Measurements from ENCODE around the gene SHC2. TPM values are rescaled to one million over a fixed set of nuclear protein-coding genes. Genes with fewer than 3 reads are reported as not detected.

Gene SHC2
- total RNA-seq, 1 donor from 2014 or later, result 24.0 TPM

DNA sequence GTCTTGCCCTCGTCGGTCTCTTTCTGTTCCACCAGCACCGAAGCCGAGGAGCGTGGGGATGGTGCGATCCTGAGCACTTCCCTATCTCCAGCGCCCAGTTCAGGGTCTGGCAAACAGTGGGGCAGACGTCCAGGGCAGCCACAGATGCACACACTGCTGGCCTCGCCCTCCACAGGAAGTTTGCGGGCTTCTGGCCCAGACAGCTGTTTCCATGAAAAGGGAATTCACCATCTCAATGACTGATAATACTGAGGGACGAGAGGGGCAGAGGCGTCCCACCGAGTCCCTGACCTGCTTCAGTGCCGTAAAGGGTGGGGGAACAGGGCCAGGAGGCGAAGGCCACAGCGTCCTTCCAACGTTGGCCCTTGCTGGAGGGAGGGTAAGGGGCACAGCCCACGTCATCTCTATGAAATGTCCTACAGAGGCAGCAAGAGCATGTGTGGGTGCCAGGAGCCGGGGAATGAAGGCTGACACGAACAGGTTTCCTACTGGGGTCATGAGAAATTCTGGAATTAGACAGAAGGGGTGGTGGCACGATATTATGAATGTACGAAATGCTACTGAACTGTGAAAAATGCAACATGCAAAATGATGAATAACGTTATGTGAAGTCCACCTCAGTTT, 19.5 kb downstream of the SHC2 start:
- Histone ChIP-seq H3K27ac (no peak overlapping the region), H3K4me1 (no peaks in the 10 kb centered on the region), H3K36me3 (no peaks in the 10 kb centered on the region), H3K9me3 (no peaks in the 10 kb centered on the region), H3K4me3 (no peak overlapping the region), H3K27me3 (ENCODE audit: low read depth) (no peaks in the 10 kb centered on the region)
- DNase-seq, result no peak
- intact Hi-C loops (cut with DNase I), result no loop called here
- TF ChIP-seq, protein P1, sequence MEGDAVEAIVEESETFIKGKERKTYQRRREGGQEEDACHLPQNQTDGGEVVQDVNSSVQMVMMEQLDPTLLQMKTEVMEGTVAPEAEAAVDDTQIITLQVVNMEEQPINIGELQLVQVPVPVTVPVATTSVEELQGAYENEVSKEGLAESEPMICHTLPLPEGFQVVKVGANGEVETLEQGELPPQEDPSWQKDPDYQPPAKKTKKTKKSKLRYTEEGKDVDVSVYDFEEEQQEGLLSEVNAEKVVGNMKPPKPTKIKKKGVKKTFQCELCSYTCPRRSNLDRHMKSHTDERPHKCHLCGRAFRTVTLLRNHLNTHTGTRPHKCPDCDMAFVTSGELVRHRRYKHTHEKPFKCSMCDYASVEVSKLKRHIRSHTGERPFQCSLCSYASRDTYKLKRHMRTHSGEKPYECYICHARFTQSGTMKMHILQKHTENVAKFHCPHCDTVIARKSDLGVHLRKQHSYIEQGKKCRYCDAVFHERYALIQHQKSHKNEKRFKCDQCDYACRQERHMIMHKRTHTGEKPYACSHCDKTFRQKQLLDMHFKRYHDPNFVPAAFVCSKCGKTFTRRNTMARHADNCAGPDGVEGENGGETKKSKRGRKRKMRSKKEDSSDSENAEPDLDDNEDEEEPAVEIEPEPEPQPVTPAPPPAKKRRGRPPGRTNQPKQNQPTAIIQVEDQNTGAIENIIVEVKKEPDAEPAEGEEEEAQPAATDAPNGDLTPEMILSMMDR (IDR thresholded peaks at IDR 0.05), result no peak
- ATAC-seq, result peak in 1 of 2 donors; percentile 29

DNA sequence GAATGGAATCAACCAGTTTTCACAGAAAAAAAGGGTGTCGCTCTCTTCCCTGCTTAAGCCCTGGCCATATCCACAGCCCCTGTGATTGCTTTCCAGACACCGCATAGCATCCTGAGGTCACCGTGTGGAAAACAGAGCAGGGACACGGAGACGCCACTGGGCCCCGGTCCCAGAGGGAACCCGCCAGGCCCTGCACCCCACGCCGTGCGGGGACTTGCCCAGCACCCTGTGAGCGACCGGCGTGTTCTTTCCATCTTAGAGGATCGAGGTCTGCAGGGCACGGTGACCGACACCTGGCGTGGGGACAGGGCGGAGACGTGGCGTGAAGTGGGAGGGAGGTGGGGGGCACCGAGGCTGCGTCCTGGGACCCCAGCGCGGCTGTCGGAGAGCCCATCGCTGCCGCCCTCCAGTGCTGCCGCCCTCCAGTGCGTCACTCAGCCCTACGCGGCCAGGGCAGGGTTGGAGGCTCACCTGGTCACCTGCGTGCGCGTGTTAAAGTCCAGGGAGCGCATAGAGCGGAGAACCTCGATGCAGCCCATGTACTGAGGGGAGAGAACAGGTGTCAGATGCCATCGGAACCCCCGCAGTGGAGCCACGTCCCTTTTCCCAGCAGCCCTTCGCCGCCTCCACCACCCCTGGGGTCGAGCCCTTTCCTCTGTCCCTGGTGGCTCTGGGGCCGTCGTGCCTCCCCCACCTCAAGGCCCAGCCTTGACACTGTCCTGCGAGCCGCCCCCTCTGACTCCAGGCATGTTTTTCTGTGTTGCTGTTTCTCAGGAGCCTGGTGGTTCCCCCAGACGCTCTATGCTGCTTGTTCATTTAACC, 20.2 kb downstream of the SHC2 start:
- H3K27me3 ChIP-seq (ENCODE audit: low read depth), result no peaks in the 10 kb centered on the region
- no peaks in the 10 kb centered on the region for H3K9me3 ChIP-seq
- H3K27ac ChIP-seq, result no peak overlapping the region
- H3K36me3 ChIP-seq, result no peaks in the 10 kb centered on the region
- TF ChIP-seq, protein P1 (IDR thresholded peaks at IDR 0.05), result no peak
- H3K4me3 ChIP-seq, result no peak overlapping the region
- no peaks in the 10 kb centered on the region for H3K4me1 ChIP-seq
- DNase-seq, result no peak
- ATAC-seq, result no peak
- intact Hi-C loops (cut with DNase I), result no loop called here

DNA sequence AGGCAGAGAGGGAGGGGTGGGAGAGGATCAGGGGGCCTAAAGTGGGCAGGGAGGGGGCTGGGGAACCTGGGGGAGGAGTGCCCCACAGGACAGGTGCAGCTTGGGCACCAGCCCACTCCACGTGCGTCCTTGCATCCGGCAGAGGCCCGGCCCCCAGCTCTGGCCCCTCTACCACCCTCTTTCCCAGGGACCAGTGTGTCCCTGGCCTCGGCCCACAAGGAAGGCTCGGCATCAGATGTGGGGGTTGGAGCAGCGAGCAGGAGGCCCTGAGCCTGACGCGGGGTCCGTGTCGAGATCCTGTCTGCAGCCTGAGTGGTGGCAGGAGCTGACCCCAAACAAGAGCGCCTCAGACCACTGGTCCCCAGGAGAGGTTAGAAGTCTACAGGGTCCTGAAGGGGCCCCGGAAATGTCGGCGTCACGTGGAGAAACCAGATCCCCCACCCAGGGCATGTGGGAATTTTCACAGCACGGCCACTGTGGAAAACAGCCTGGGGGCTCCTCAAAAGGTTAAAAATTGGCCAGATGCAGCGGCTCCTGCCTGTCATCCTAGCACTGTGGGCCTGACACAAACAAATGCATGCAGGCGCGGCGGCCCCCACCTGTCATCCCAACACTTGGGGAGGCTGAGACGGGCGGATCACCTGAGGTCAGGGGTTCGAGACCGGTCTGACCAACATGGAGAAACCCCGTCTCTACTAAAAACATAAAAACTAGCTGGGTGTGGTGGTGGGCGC, 21.5 kb downstream of the SHC2 start:
- intact Hi-C loops (cut with DNase I), result no loop called here
- DNase-seq (no peak), ATAC-seq (no peak)
- TF ChIP-seq, protein P1 (IDR thresholded peaks at IDR 0.05), result no peak
- Histone ChIP-seq H3K9me3 (no peaks in the 10 kb centered on the region), H3K36me3 (peaks cover 4% of the 10 kb centered on the region), H3K27me3 (ENCODE audit: low read depth) (no peaks in the 10 kb centered on the region), H3K4me1 (no peaks in the 10 kb centered on the region), H3K4me3 (no peak overlapping the region), H3K27ac (no peak overlapping the region)

DNA sequence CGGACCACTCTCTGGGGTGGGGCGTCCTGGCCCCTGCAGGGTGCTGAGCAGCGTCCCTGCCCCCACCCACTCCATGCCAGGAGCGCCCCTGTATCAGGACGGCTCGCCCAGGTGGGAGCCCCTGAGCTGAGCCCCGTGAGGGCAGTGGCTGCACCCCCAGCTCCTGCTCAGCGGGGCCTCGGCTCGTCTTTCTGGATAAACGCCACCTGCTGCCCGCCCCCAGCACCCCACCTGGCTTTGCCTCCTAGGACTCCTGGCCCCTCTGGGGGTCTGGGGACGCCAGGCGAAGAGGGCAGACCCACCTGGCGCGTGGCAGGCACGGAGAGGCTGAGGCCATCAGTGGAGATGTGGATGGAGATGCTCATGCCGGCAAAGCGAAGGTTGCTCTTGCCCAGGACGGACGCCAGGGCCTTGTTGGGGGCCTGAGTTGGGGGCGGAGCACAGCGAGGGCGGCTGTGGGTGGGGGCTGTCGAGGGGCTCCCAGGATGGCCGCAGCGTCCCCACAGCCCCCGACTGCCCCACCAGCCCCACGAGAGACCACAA, 22.3 kb downstream of the SHC2 start:
- Histone ChIP-seq H3K4me1 (no peaks in the 10 kb centered on the region), H3K27ac (no peak overlapping the region), H3K4me3 (no peak overlapping the region), H3K9me3 (no peaks in the 10 kb centered on the region), H3K36me3 (peaks cover 4% of the 10 kb centered on the region), H3K27me3 (ENCODE audit: low read depth) (no peaks in the 10 kb centered on the region)
- no peak for ATAC-seq
- intact Hi-C loops (cut with DNase I), result no loop called here
- TF ChIP-seq, protein P1 (IDR thresholded peaks at IDR 0.05), result no peak
- DNase-seq, result no peak

DNA sequence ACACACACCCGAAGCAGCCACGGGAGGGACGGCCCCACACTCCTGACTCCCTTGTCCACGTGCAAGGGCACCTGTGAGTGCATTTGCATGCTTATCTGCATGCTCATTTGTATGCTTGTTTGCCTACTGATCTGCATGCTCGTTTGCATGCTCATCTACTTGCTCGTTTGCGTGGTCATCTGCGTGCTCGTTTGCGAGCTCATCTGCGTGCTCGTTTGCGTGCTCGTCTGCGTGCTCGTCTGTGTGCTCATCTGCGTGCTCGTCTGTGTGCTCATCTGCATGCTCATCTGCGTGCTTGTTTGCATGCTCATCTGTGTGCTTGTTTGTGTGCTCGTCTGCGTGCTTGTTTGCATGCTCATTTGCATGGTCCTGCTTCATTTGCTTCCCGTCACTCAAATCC, 23.8 kb downstream of the SHC2 start:
- H3K27ac ChIP-seq, result no peak overlapping the region
- no peak for DNase-seq
- intact Hi-C loops (cut with DNase I), result no loop called here
- TF ChIP-seq, protein P1 (IDR thresholded peaks at IDR 0.05), result no peak
- no peaks in the 10 kb centered on the region for H3K9me3 ChIP-seq
- no peak for ATAC-seq
- H3K27me3 ChIP-seq (ENCODE audit: low read depth), result no peaks in the 10 kb centered on the region
- H3K4me3 ChIP-seq, result no peak overlapping the region
- H3K36me3 ChIP-seq, result peaks cover 4% of the 10 kb centered on the region
- no peaks in the 10 kb centered on the region for H3K4me1 ChIP-seq
